HepG2 (cell line): Measurements from ENCODE around the gene AMOTL1. TPM values are rescaled to one million over a fixed set of nuclear protein-coding genes. Genes with fewer than 3 reads are reported as not detected.

Source experiments
- ATAC-seq: fragments of 200-7000 bp; cut with Tn5 transposase; 3 replicates; pipeline ENCODE4 v1.9.1; 2020; ENCODE audit warnings: mild to moderate bottlenecking, moderate library complexity
- BruUV-seq: library from RNA; stranded (reverse); fragments of 400-500 nt; replicated peaks from 2 replicates; lab custom pipeline; 2021; lab: Mats Ljungman, UMichigan
- CTCF ChIA-PET: fragments of 300-600 bp; formaldehyde crosslinking; extraction: SDS; loops from one replicate; lab custom pipeline; 2021; ENCODE audit warnings: low total read pairs, inconsistent platforms, low intra/inter-chr PET ratio; lab: Yijun Ruan, JAX
- POLR2A ChIA-PET: fragments of 350-600 bp; sonication (Branson Sonifier 250); formaldehyde crosslinking; loops from one replicate; lab custom pipeline; 2020; ENCODE audit warnings: antibody characterized with exemption, inconsistent platforms; lab: Yijun Ruan, JAX
- DNase-seq: peaks from one replicate; pipeline ENCODE4 v3.0.0-alpha.2; 2015; ENCODE audit warnings: low spot score
- FAIRE-seq: peaks from 3 replicates; lab custom pipeline; 2011; peaks lifted over from hg19 to GRCh38; lab: Jason Lieb, UNC
- H2AFZ ChIP-seq: one replicate; pipeline ENCODE4 v1.6.1; 2011; ENCODE audit warnings: low read length, inconsistent platforms
- H3K27ac ChIP-seq: fragments of 300-600 bp; 3 replicates; pipeline ENCODE4 v1.8.0; 2011; ENCODE audit warnings: mixed run types, mild to moderate bottlenecking, mixed read lengths, low read length, inconsistent platforms; ENCODE audit not compliant: insufficient read depth; ENCODE audit errors: extremely low read length
- H3K27me3 ChIP-seq, 2 experiments: fragments of 200-600 bp in 1 of 2; 2 replicates in 1 of 2; 3 replicates in 1 of 2; pipeline versions ENCODE4 v1.6.0 to v1.8.0; 2011; ENCODE audit warnings: low read length in 2 of 2, mild to moderate bottlenecking in 2 of 2, moderate library complexity in 2 of 2, inconsistent platforms in 1 of 2; ENCODE audit not compliant: insufficient read depth in 2 of 2, control insufficient read depth in 1 of 2
- H3K36me3 ChIP-seq, 2 experiments: fragments of 200-600 bp in 1 of 2; replicated peaks in 1 of 2; 2 replicates in 1 of 2; 3 replicates in 1 of 2; pipeline versions ENCODE4 v1.5.1 to v1.8.0; 2011; ENCODE audit warnings: low read length in 2 of 2, inconsistent platforms in 1 of 2; ENCODE audit not compliant: insufficient read depth in 2 of 2, control insufficient read depth in 1 of 2
- H3K4me1 ChIP-seq: 2 replicates; pipeline ENCODE4 v1.5.1; 2012; ENCODE audit warnings: low read length, inconsistent platforms; ENCODE audit not compliant: insufficient read depth
- H3K4me2 ChIP-seq: 2 replicates; pipeline ENCODE4 v1.6.0; 2011; ENCODE audit warnings: low read depth, low read length, inconsistent platforms
- H3K4me3 ChIP-seq, 3 experiments: fragments of 200-600 bp in 1 of 3; sonication (generic), shearing (Covaris generic) in 1 of 3; replicated peaks in 1 of 3; 2 replicates each; pipeline ENCODE4 v1.5.1; 2011 to 2016; ENCODE audit warnings: low read length in 3 of 3, inconsistent platforms in 2 of 3, low read depth in 2 of 3, mild to moderate bottlenecking in 2 of 3, control low read depth in 1 of 3, mixed read lengths in 1 of 3; ENCODE audit not compliant: insufficient read depth in 1 of 3
- H3K79me2 ChIP-seq: one replicate; pipeline ENCODE4 v1.6.1; 2011; ENCODE audit warnings: low read length, inconsistent platforms; ENCODE audit not compliant: insufficient read depth
- H3K9ac ChIP-seq: 2 replicates; pipeline ENCODE4 v1.6.0; 2011; ENCODE audit warnings: mild to moderate bottlenecking, low read depth, low read length, inconsistent platforms; ENCODE audit not compliant: insufficient read depth
- H3K9me3 ChIP-seq: 2 replicates; pipeline ENCODE4 v1.5.1; 2012; ENCODE audit warnings: mild to moderate bottlenecking, low read length
- H4K20me1 ChIP-seq: 2 replicates; pipeline ENCODE4 v1.6.0; 2011; ENCODE audit warnings: inconsistent platforms, mild to moderate bottlenecking, low read length, moderate library complexity; ENCODE audit not compliant: insufficient read depth
- DNMT1 ChIP-seq: sonication (generic); formaldehyde crosslinking; IDR thresholded peaks from 2 replicates; pipeline ENCODE4 v1.5.1; 2020; ENCODE audit warnings: mild to moderate bottlenecking, missing genetic modification reagents
- RFX5 ChIP-seq: IDR thresholded peaks from 2 replicates; pipeline ENCODE4 v1.6.1; 2011; ENCODE audit warnings: low read depth, low read length, improper control_type of control experiment
- ZFP1 ChIP-seq: IDR thresholded peaks from 2 replicates; pipeline ENCODE4 v1.6.1; 2016
- ZFP36L1 ChIP-seq: sonication (generic); formaldehyde crosslinking; IDR thresholded peaks from 2 replicates; pipeline ENCODE4 v1.8.0; 2022; ENCODE audit warnings: mild to moderate bottlenecking, missing genetic modification reagents, moderate library complexity
- ZNF138 ChIP-seq: sonication (generic); formaldehyde crosslinking; IDR thresholded peaks from 2 replicates; pipeline ENCODE4 v1.5.0; 2020; ENCODE audit warnings: mild to moderate bottlenecking, low read depth, missing genetic modification reagents
- ZNF777 ChIP-seq: sonication (generic); formaldehyde crosslinking; IDR thresholded peaks from 2 replicates; pipeline ENCODE4 v1.4.0; 2020; ENCODE audit warnings: missing genetic modification reagents
- WGBS: methylation state at CpG from one replicate; pipeline ENCODE4 v1.1.6; 2017; ENCODE audit warnings: low lambda C conversion rate; 5-methylcytosine and 5-hydroxymethylcytosine counted together
- in situ Hi-C: cut with HindIII; loops from 2 replicates; pipeline ENCODE4 v1.10.0; 2017; ENCODE audit warnings: low pct_unique_long_range_greater_than_20kb; ENCODE audit not compliant: extremely low pct_ligation_motif_present
- intact Hi-C: fragments of 100-400 bp; cut with micrococcal nuclease; formaldehyde crosslinking; loops from one replicate; pipeline ENCODE4 v1.10.0; 2022; ENCODE audit not compliant: unreplicated experiment
- polyA plus RNA-seq, 8 experiments: library from polyadenylated mRNA; depleted of rRNA in 3 of 8; stranded (reverse) in 7 of 8; unstranded in 1 of 8; fragments of >200 nt; fragmentation: Illumina TruSeq in 4 of 8; extraction: Trizol in 4 of 8; gene quantifications; 2 replicates each; pipeline versions ENCODE4 v1.2.1 to v1.2.3, GENCODE V29; 2011 to 2016; ENCODE audit warnings: low read depth in 4 of 8, missing spikeins in 1 of 8, mixed read lengths in 1 of 8; ENCODE audit not compliant: insufficient read depth in 1 of 8
- total RNA-seq, 5 experiments: library from RNA; depleted of rRNA; stranded (reverse); fragments of >200 nt; fragmentation: Illumina TruSeq; extraction: Trizol; gene quantifications; 2 replicates each; pipeline ENCODE4 v1.2.3, GENCODE V29; 2016; ENCODE audit warnings: low read depth in 1 of 5
- TF ChIP-seq, protein P1 (sequence below): sonication (generic); formaldehyde crosslinking; IDR thresholded peaks from 2 replicates; pipeline ENCODE4 v1.4.0; 2020; ENCODE audit warnings: missing genetic modification reagents, borderline replicate concordance
- TF ChIP-seq, protein P2 (sequence below): sonication (generic); formaldehyde crosslinking; IDR thresholded peaks from 2 replicates; pipeline ENCODE4 v1.5.0; 2020; ENCODE audit warnings: missing genetic modification reagents
- TF ChIP-seq, protein P3 (sequence below): sonication (generic); formaldehyde crosslinking; IDR thresholded peaks from 2 replicates; pipeline ENCODE4 v1.5.0; 2020; ENCODE audit warnings: missing genetic modification reagents, mild to moderate bottlenecking, borderline replicate concordance
- TF ChIP-seq, protein P4 (sequence below): sonication (generic); formaldehyde crosslinking; conservative IDR thresholded peaks from 2 replicates; pipeline ENCODE4 v1.8.0; 2022; ENCODE audit warnings: missing genetic modification reagents
- TF ChIP-seq, protein P5 (sequence below): sonication (generic); formaldehyde crosslinking; IDR thresholded peaks from 2 replicates; pipeline ENCODE4 v1.9.0; 2021; ENCODE audit warnings: mild to moderate bottlenecking, missing genetic modification reagents

Gene AMOTL1
- total and polyA plus RNA-seq, 2 of the 13 experiments (the other 11 are each of a cell fraction or from before 2014, with no cell fraction given): 0.01 to 0.20 TPM

DNA sequence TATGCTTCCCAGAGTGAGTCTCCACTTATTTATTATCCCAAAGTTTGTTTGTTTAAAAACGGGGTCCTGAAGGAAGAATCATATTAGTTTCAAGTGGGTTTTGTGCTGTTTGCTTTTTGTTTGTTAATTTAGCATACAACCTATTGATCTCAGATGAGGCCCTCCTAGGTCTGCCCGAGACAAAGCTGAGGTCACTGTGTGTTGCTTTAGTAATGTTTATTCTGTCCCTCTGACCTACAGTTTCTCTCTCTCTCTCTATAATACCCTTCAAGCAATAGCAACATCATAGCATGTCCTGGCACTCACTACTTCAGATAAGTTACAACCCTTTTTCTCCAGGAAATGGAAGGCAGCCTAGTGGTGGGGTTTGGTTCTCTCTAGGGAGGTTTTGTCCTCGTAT, 63.4 kb downstream of the AMOTL1 start:
- FAIRE-seq: no peak
- Histone ChIP-seq H3K9me3 (no peaks in the 10 kb centered on the region), H3K4me3 (no peak overlapping the region), H3K4me2 (no peak overlapping the region), H3K79me2 (no peaks in the 10 kb centered on the region), H3K27ac (no peak overlapping the region), H4K20me1 (no peaks in the 10 kb centered on the region), H3K27me3 (no peaks in the 10 kb centered on the region), H2AFZ (no peak overlapping the region), H3K36me3 (no peaks in the 10 kb centered on the region), H3K9ac (no peak overlapping the region), H3K4me1 (no peaks in the 10 kb centered on the region)
- DNase-seq: no peak
- ChIA-PET POLR2A (no interaction called here), CTCF (no interaction called here)
- 3% methylated on average over 3 of the region's 3 CpGs for WGBS
- ATAC-seq: no peak
- in situ Hi-C loops: no loop called here
- intact Hi-C loops: no loop called here
- BruUV-seq: no TSS peak
- TF ChIP-seq ZFP1 (CRISPR knock-in tag) (no peak), ZFP36L1 (no peak), ZNF777 (no peak), ZNF138 (CRISPR knock-in tag) (no peak), DNMT1 (CRISPR knock-in tag) (no peak), RFX5 (no peak)
- TF ChIP-seq, protein P1, sequence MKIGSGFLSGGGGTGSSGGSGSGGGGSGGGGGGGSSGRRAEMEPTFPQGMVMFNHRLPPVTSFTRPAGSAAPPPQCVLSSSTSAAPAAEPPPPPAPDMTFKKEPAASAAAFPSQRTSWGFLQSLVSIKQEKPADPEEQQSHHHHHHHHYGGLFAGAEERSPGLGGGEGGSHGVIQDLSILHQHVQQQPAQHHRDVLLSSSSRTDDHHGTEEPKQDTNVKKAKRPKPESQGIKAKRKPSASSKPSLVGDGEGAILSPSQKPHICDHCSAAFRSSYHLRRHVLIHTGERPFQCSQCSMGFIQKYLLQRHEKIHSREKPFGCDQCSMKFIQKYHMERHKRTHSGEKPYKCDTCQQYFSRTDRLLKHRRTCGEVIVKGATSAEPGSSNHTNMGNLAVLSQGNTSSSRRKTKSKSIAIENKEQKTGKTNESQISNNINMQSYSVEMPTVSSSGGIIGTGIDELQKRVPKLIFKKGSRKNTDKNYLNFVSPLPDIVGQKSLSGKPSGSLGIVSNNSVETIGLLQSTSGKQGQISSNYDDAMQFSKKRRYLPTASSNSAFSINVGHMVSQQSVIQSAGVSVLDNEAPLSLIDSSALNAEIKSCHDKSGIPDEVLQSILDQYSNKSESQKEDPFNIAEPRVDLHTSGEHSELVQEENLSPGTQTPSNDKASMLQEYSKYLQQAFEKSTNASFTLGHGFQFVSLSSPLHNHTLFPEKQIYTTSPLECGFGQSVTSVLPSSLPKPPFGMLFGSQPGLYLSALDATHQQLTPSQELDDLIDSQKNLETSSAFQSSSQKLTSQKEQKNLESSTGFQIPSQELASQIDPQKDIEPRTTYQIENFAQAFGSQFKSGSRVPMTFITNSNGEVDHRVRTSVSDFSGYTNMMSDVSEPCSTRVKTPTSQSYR (CRISPR knock-in tag): no peak
- TF ChIP-seq, protein P2, sequence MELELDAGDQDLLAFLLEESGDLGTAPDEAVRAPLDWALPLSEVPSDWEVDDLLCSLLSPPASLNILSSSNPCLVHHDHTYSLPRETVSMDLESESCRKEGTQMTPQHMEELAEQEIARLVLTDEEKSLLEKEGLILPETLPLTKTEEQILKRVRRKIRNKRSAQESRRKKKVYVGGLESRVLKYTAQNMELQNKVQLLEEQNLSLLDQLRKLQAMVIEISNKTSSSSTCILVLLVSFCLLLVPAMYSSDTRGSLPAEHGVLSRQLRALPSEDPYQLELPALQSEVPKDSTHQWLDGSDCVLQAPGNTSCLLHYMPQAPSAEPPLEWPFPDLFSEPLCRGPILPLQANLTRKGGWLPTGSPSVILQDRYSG (CRISPR knock-in tag): no peak
- TF ChIP-seq, protein P3, sequence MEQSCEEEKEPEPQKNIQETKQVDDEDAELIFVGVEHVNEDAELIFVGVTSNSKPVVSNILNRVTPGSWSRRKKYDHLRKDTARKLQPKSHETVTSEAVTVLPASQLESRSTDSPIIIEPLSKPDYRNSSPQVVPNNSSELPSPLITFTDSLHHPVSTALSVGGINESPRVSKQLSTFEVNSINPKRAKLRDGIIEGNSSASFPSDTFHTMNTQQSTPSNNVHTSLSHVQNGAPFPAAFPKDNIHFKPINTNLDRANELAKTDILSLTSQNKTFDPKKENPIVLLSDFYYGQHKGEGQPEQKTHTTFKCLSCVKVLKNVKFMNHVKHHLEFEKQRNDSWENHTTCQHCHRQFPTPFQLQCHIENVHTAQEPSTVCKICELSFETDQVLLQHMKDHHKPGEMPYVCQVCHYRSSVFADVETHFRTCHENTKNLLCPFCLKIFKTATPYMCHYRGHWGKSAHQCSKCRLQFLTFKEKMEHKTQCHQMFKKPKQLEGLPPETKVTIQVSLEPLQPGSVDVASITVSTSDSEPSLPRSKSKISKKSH: no peak
- TF ChIP-seq, protein P4, sequence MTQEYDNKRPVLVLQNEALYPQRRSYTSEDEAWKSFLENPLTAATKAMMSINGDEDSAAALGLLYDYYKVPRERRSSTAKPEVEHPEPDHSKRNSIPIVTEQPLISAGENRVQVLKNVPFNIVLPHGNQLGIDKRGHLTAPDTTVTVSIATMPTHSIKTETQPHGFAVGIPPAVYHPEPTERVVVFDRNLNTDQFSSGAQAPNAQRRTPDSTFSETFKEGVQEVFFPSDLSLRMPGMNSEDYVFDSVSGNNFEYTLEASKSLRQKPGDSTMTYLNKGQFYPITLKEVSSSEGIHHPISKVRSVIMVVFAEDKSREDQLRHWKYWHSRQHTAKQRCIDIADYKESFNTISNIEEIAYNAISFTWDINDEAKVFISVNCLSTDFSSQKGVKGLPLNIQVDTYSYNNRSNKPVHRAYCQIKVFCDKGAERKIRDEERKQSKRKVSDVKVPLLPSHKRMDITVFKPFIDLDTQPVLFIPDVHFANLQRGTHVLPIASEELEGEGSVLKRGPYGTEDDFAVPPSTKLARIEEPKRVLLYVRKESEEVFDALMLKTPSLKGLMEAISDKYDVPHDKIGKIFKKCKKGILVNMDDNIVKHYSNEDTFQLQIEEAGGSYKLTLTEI: no peak
- TF ChIP-seq, protein P5, sequence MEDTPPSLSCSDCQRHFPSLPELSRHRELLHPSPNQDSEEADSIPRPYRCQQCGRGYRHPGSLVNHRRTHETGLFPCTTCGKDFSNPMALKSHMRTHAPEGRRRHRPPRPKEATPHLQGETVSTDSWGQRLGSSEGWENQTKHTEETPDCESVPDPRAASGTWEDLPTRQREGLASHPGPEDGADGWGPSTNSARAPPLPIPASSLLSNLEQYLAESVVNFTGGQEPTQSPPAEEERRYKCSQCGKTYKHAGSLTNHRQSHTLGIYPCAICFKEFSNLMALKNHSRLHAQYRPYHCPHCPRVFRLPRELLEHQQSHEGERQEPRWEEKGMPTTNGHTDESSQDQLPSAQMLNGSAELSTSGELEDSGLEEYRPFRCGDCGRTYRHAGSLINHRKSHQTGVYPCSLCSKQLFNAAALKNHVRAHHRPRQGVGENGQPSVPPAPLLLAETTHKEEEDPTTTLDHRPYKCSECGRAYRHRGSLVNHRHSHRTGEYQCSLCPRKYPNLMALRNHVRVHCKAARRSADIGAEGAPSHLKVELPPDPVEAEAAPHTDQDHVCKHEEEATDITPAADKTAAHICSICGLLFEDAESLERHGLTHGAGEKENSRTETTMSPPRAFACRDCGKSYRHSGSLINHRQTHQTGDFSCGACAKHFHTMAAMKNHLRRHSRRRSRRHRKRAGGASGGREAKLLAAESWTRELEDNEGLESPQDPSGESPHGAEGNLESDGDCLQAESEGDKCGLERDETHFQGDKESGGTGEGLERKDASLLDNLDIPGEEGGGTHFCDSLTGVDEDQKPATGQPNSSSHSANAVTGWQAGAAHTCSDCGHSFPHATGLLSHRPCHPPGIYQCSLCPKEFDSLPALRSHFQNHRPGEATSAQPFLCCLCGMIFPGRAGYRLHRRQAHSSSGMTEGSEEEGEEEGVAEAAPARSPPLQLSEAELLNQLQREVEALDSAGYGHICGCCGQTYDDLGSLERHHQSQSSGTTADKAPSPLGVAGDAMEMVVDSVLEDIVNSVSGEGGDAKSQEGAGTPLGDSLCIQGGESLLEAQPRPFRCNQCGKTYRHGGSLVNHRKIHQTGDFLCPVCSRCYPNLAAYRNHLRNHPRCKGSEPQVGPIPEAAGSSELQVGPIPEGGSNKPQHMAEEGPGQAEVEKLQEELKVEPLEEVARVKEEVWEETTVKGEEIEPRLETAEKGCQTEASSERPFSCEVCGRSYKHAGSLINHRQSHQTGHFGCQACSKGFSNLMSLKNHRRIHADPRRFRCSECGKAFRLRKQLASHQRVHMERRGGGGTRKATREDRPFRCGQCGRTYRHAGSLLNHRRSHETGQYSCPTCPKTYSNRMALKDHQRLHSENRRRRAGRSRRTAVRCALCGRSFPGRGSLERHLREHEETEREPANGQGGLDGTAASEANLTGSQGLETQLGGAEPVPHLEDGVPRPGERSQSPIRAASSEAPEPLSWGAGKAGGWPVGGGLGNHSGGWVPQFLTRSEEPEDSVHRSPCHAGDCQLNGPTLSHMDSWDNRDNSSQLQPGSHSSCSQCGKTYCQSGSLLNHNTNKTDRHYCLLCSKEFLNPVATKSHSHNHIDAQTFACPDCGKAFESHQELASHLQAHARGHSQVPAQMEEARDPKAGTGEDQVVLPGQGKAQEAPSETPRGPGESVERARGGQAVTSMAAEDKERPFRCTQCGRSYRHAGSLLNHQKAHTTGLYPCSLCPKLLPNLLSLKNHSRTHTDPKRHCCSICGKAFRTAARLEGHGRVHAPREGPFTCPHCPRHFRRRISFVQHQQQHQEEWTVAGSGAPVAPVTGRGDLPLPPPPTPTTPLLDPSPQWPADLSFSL (CRISPR knock-in tag): no peak
